Naive thymus-derived CD4-positive, alpha-beta T cell (primary cell): ENCODE measurements around the gene RRAS2. TPM values are rescaled to one million over a fixed set of nuclear protein-coding genes. Genes with fewer than 3 reads are reported as not detected.
A peak's percentile ranks its signal among the peaks of the same experiment; 100 is the strongest.

ENCODE experiments used
- ATAC-seq: fragments of 150-1000 bp; cut with Tn5 transposase; 2 replicates; pipeline ENCODE4 v1.10.0; 2021; ENCODE audit warnings: mild to moderate bottlenecking, moderate library complexity
- CTCF ChIA-PET: fragments of 350-600 bp; sonication (Branson Sonifier 250); formaldehyde crosslinking; loops from one replicate; lab custom pipeline; 2021; ENCODE audit warnings: antibody characterized with exemption; lab: Charles Lee
- POLR2A ChIA-PET: fragments of 350-600 bp; sonication (Branson Sonifier 250); formaldehyde crosslinking; loops from one replicate; lab custom pipeline; 2021; ENCODE audit warnings: antibody characterized with exemption, inconsistent platforms; lab: Charles Lee
- DNase-seq, 9 donors: peaks; one replicate each; pipeline versions ENCODE4 v3.0.0 to v3.0.0-alpha.2; 2020 to 2022; ENCODE audit warnings: mixed read lengths in 1 of 9
- H3K27ac ChIP-seq: one replicate; pipeline ENCODE4 v1.7.0; 2013; ENCODE audit warnings: mild to moderate bottlenecking, low read depth, low read length, moderate library complexity
- H3K27me3 ChIP-seq, 2 donors: one replicate each; pipeline ENCODE4 v1.7.0; 2013; ENCODE audit warnings: low read length in 2 of 2, mild to moderate bottlenecking in 2 of 2, moderate library complexity in 2 of 2; ENCODE audit not compliant: control insufficient read depth in 2 of 2, insufficient read depth in 2 of 2
- H3K36me3 ChIP-seq, 3 experiments: 1 replicate in 2 of 3; 2 replicates in 1 of 3; pipeline ENCODE4 v1.7.0; 2013; ENCODE audit warnings: low read length in 3 of 3, mild to moderate bottlenecking in 3 of 3, moderate library complexity in 1 of 3; ENCODE audit not compliant: insufficient read depth in 3 of 3, control insufficient read depth in 2 of 3
- H3K4me1 ChIP-seq, 2 donors: one replicate each; pipeline ENCODE4 v1.7.0; 2013; ENCODE audit warnings: low read length in 2 of 2, mild to moderate bottlenecking in 2 of 2, moderate library complexity in 1 of 2; ENCODE audit not compliant: control insufficient read depth in 2 of 2, insufficient read depth in 2 of 2
- H3K4me3 ChIP-seq: 2 replicates; pipeline ENCODE4 v1.7.0; 2013; ENCODE audit warnings: mild to moderate bottlenecking, low read length
- H3K9me3 ChIP-seq, 3 experiments: 1 replicate in 2 of 3; 2 replicates in 1 of 3; pipeline ENCODE4 v1.7.0; 2013; ENCODE audit warnings: low read length in 3 of 3; ENCODE audit not compliant: control insufficient read depth in 2 of 3
- H3K27ac Mint-ChIP-seq, 9 donors: one replicate each; pipeline ENCODE4 v1.8.0; 2020 to 2022; ENCODE audit warnings: mixed read lengths in 9 of 9, mild to moderate bottlenecking in 8 of 9, moderate library complexity in 5 of 9, inconsistent platforms in 2 of 9
- H3K27me3 Mint-ChIP-seq, 5 donors: one replicate each; pipeline ENCODE4 v1.8.0; 2021 to 2022; ENCODE audit warnings: mixed read lengths in 5 of 5, mild to moderate bottlenecking in 1 of 5
- H3K36me3 Mint-ChIP-seq, 5 donors: one replicate each; pipeline ENCODE4 v1.8.0; 2020 to 2022; ENCODE audit warnings: mixed read lengths in 5 of 5, mild to moderate bottlenecking in 3 of 5, inconsistent platforms in 1 of 5
- H3K4me1 Mint-ChIP-seq, 7 donors: one replicate each; pipeline ENCODE4 v1.8.0; 2020 to 2022; ENCODE audit warnings: mixed read lengths in 7 of 7, mild to moderate bottlenecking in 3 of 7, inconsistent platforms in 1 of 7
- H3K4me3 Mint-ChIP-seq, 10 donors: one replicate each; pipeline ENCODE4 v1.8.0; 2020 to 2022; ENCODE audit warnings: mild to moderate bottlenecking in 10 of 10, mixed read lengths in 10 of 10, moderate library complexity in 6 of 10, inconsistent platforms in 2 of 10
- H3K9me3 Mint-ChIP-seq, 11 donors: one replicate each; pipeline ENCODE4 v1.8.0; 2020 to 2022; ENCODE audit warnings: mixed read lengths in 11 of 11, mild to moderate bottlenecking in 4 of 11, inconsistent platforms in 1 of 11, moderate library complexity in 1 of 11
- intact Hi-C, 2 donors: fragments of 100-400 bp; cut with micrococcal nuclease; formaldehyde crosslinking; loops; one replicate each; pipeline ENCODE4 v1.15.1; 2023
- polyA plus RNA-seq, 2 donors: library from polyadenylated mRNA; unstranded; fragments of 300-500 nt; fragmentation: Illumina TruSeq; gene quantifications; one replicate each; pipeline ENCODE4 v1.2.3, GENCODE V29; 2021
- total RNA-seq, 6 experiments: library from RNA in 5 of 6; stranded (reverse) in 5 of 6; gene quantifications; 1 replicate in 5 of 6; 2 replicates in 1 of 6; pipeline ENCODE4 v1.2.3 and lab custom pipeline; 2021 to 2026

The RRAS2 gene
- total and polyA plus RNA-seq, 7 experiments from 2014 or later, result 6.0 to 55.3 (median 14.6) TPM

DNA sequence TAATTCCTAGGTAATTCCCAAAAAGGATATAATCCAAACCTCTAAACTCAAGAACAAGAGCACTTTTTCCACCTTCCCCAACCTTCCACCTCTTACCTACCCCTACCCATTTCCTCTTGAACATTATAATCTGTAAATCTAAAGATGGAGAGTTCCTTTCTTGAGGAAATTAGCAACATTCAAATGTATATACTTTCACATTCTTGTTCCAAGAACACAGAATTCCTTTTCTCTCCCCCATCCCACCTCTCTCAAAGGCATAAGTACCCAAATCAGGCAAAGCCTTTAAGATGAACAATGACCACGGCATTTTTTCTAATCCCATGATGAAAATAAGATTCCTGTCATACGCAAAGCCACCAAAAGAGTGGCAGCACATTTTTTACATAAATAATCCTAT is 18.3 kb downstream of the RRAS2 start:
- no peak overlapping the region for H3K27ac Mint-ChIP-seq
- H3K9me3 ChIP-seq, result peaks cover 0 to 5% (median 0%) of the 10 kb centered on the region in 3 experiments
- H3K9me3 Mint-ChIP-seq, result peaks cover 2 to 36% (median 18%) of the 10 kb centered on the region in 11 donors
- peaks cover 13 to 54% (median 28%) of the 10 kb centered on the region in 7 donors for H3K4me1 Mint-ChIP-seq
- intact Hi-C loops, result no loop called here
- CTCF ChIA-PET, result no interaction called here
- no peak overlapping the region for H3K27ac ChIP-seq
- H3K36me3 ChIP-seq, result no peaks in the 10 kb centered on the region
- no peaks in the 10 kb centered on the region for H3K27me3 Mint-ChIP-seq
- peaks cover 18 to 55% (median 29%) of the 10 kb centered on the region in 5 donors for H3K36me3 Mint-ChIP-seq
- H3K4me1 ChIP-seq, result peaks cover 0 to 12% of the 10 kb centered on the region in 2 donors
- H3K4me3 ChIP-seq, result no peak overlapping the region
- H3K27me3 ChIP-seq, result no peaks in the 10 kb centered on the region
- DNase-seq (no peak), ATAC-seq (no peak)
- H3K4me3 Mint-ChIP-seq, result no peak overlapping the region
- POLR2A ChIA-PET, result no interaction called here

DNA sequence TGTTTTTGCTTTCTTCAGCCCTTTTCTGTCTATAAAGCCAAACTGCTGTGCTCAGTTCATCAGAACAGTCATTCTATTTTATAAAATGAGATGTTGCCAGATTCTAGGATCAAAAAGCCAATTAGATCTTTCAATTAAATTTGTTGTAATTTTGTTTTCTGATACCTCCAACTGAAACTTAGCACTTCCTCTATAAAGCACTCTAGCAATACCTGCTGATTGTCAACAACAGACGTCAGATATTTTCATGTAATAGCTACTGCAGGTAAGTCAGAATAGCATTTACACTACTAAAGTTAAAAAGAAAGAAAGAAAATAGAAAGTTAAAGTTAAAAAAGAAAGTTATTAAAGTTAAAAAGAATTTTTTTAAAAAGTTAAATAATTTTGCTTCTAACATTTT is 19.6 kb downstream of the RRAS2 start:
- H3K27me3 ChIP-seq, result no peaks in the 10 kb centered on the region
- Mint-ChIP-seq H3K4me1 (peaks cover 23 to 58% (median 37%) of the 10 kb centered on the region in 7 donors), H3K27ac (no peak overlapping the region), H3K4me3 (no peak overlapping the region), H3K27me3 (no peaks in the 10 kb centered on the region), H3K9me3 (peaks cover 0 to 35% (median 18%) of the 10 kb centered on the region in 11 donors), H3K36me3 (peaks cover 17 to 57% (median 30%) of the 10 kb centered on the region in 5 donors)
- intact Hi-C loops, result no loop called here
- CTCF ChIA-PET, result no interaction called here
- no peak overlapping the region for H3K4me3 ChIP-seq
- POLR2A ChIA-PET, result no interaction called here
- peaks cover 0 to 6% (median 0%) of the 10 kb centered on the region in 3 experiments for H3K9me3 ChIP-seq
- H3K36me3 ChIP-seq, result no peaks in the 10 kb centered on the region
- ATAC-seq, result no peak
- no peak for DNase-seq
- H3K27ac ChIP-seq, result no peak overlapping the region
- H3K4me1 ChIP-seq, result peaks cover 0 to 12% of the 10 kb centered on the region in 2 donors

DNA sequence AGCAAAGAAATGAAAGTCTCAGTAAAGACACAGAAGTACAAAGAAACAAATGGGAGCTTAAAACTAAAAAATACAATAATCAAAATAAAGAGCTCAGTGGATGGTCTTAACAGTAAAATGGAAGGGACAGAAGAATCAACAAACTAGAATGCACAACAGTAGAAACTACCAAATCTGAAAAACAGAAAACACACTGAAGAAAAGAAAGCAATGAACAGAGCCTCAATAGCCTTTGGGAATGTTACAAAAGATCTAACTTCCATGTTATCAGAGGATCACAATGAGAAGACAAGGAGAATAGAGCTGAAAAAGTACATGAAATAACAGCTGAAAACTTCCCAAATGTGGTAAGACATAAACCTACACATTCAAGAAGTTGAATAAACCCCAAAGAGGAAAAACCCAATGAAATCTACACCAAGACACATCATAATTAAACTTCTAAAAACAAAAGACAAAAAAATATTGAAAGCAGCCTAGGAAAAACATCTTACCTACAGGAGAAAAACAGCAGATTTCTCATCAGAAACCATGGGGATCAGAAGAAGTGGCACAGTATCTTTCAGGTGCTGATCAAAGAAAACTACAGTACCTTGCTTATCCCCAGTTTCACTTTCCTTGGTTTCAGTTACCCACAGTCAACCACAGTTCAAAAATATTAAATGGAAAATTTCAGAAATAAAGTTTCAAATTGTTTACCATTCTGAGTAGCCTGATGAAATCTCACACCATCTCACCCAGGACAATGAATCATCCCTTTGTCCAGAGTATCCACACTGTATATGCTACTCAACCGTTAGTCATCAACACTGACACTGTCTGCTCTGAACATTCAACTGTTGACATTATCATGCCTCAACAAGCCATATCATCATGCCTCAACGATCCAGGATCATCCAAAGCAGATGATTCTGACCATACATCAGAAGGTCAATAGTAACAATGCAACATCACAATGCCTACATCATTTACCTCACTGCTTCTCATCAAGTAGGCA is 22.2 kb downstream of the RRAS2 start:
- Mint-ChIP-seq H3K36me3 (peaks cover 15 to 49% (median 24%) of the 10 kb centered on the region in 5 donors), H3K9me3 (peaks cover 0 to 30% (median 18%) of the 10 kb centered on the region in 11 donors), H3K27ac (peak overlapping the region in 2 of 9 donors; percentile 20 to 74), H3K4me1 (peaks cover 15 to 50% (median 27%) of the 10 kb centered on the region in 7 donors), H3K27me3 (no peaks in the 10 kb centered on the region), H3K4me3 (peak overlapping the region in 2 of 10 donors; percentile 12 to 19)
- Histone ChIP-seq H3K4me1 (peaks cover 0 to 4% of the 10 kb centered on the region in 2 donors), H3K36me3 (no peaks in the 10 kb centered on the region), H3K9me3 (peaks cover 0 to 6% (median 0%) of the 10 kb centered on the region in 3 experiments), H3K27me3 (no peaks in the 10 kb centered on the region), H3K4me3 (no peak overlapping the region), H3K27ac (no peak overlapping the region)
- intact Hi-C loops, result no loop called here
- ChIA-PET CTCF (no interaction called here), POLR2A (no interaction called here)
- DNase-seq, result no peak
- ATAC-seq, result peak; percentile 57

DNA sequence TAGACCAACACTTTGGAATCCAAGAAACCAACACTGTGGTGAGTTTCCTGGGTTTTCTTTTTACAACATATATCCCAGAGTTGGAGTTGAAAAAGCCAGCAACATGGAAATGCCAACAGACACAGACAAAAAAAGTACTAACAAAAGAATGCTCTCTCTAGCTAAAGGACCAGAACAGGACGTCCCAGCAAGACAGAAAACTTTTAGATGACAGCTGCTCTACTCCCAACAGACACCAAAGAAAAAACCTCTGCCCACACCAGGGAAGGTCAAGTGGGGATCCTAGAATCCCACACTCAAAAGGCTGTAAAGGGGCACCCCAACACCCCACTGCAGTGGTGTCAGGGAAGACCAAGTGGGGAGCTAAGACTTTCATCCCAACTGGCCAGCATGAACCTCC is 23.3 kb downstream of the RRAS2 start:
- ChIA-PET CTCF (interaction anchor here (1.3 kb wide), 1 partner anchor 10 kb away, joined by 3 read pairs; no protein-coding TSS in a partner anchor), POLR2A (no interaction called here)
- ATAC-seq, result no peak
- H3K4me3 ChIP-seq, result no peak overlapping the region
- H3K27ac ChIP-seq, result no peak overlapping the region
- Mint-ChIP-seq H3K27ac (no peak overlapping the region), H3K4me3 (peak overlapping the region in 1 of 10 donors; percentile 10), H3K4me1 (peaks cover 13 to 51% (median 26%) of the 10 kb centered on the region in 7 donors), H3K9me3 (peaks cover 0 to 30% (median 18%) of the 10 kb centered on the region in 11 donors), H3K27me3 (no peaks in the 10 kb centered on the region), H3K36me3 (peaks cover 15 to 47% (median 20%) of the 10 kb centered on the region in 5 donors)
- no peak for DNase-seq
- no peaks in the 10 kb centered on the region for H3K27me3 ChIP-seq
- H3K9me3 ChIP-seq, result peaks cover 0 to 6% (median 0%) of the 10 kb centered on the region in 3 experiments
- intact Hi-C loops, result no loop called here
- H3K4me1 ChIP-seq, result peaks cover 0 to 4% of the 10 kb centered on the region in 2 donors
- H3K36me3 ChIP-seq, result no peaks in the 10 kb centered on the region

DNA sequence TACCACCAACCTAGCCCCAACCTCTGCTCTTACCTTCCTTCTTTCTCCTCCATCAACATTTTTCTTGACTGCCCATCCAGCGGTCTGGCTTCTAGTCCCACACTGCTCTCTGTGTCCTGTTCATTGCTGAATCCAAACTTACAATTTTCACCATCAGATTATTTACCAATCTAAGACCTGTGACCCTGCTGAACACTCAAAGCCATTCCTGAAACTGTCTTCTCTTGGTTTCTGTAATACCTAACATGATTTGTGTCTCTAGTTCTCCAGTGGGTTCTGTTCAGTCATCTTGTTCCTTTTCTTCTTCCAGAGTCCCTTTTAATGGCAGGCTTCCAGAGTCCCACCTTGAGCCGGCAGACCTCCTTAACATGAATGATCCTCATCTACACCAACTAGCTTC is 24.1 kb downstream of the RRAS2 start:
- Histone ChIP-seq H3K9me3 (peaks cover 0 to 6% (median 0%) of the 10 kb centered on the region in 3 experiments), H3K4me1 (no peaks in the 10 kb centered on the region), H3K27me3 (no peaks in the 10 kb centered on the region), H3K27ac (no peak overlapping the region), H3K36me3 (no peaks in the 10 kb centered on the region), H3K4me3 (no peak overlapping the region)
- no peak for DNase-seq
- H3K9me3 Mint-ChIP-seq, result peaks cover 0 to 27% (median 16%) of the 10 kb centered on the region in 11 donors
- peaks cover 15 to 43% (median 17%) of the 10 kb centered on the region in 5 donors for H3K36me3 Mint-ChIP-seq
- CTCF ChIA-PET, result interaction anchor here (1.3 kb wide), 1 partner anchor 11 kb away, joined by 3 read pairs; no protein-coding TSS in a partner anchor
- POLR2A ChIA-PET, result interaction anchor here (0.6 kb wide), 1 partner anchor 188 kb away, joined by 3 read pairs; no protein-coding TSS in a partner anchor
- no peak overlapping the region for H3K4me3 Mint-ChIP-seq
- intact Hi-C loops, result no loop called here
- no peak overlapping the region for H3K27ac Mint-ChIP-seq
- no peak for ATAC-seq
- no peaks in the 10 kb centered on the region for H3K27me3 Mint-ChIP-seq
- H3K4me1 Mint-ChIP-seq, result peaks cover 13 to 48% (median 24%) of the 10 kb centered on the region in 7 donors

DNA sequence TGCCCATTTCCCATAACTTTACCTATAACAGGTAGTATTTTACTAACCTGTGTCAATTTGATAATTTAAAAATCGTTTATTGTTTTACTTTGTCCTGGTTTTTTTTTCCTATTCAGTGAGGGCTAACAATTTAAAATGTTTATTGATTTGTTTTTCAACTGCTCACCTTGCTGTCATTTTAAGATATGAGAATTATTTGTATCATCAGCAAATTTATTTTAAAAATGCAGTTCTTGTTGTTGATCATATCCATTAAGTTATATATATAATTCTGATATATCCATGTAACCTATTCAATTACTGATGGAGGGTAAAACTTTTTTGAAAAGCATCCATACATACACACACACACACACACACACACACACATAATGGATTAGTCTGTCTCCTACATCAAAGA is 24.8 kb downstream of the RRAS2 start:
- Histone ChIP-seq H3K27ac (no peak overlapping the region), H3K36me3 (no peaks in the 10 kb centered on the region), H3K4me1 (no peaks in the 10 kb centered on the region), H3K4me3 (no peak overlapping the region), H3K27me3 (no peaks in the 10 kb centered on the region), H3K9me3 (peaks cover 0 to 6% (median 0%) of the 10 kb centered on the region in 3 experiments)
- Mint-ChIP-seq H3K9me3 (peaks cover 0 to 27% (median 16%) of the 10 kb centered on the region in 11 donors), H3K27ac (no peak overlapping the region), H3K27me3 (no peaks in the 10 kb centered on the region), H3K36me3 (peaks cover 15 to 43% (median 17%) of the 10 kb centered on the region in 5 donors), H3K4me1 (peaks cover 13 to 46% (median 24%) of the 10 kb centered on the region in 7 donors), H3K4me3 (no peak overlapping the region)
- DNase-seq (no peak), ATAC-seq (no peak)
- ChIA-PET CTCF (no interaction called here), POLR2A (interaction anchor here (0.6 kb wide), 1 partner anchor 187 kb away, joined by 3 read pairs; no protein-coding TSS in a partner anchor)
- intact Hi-C loops, result no loop called here
